HuH-7 (cell line): ENCODE results near the gene ADNP2.

Experiments used
- DNase-seq: peaks from one replicate; pipeline ENCODE4 v3.0.0; 2011; ENCODE audit warnings: low spot score

The ADNP2 gene

GRCh38 chr18:80107426-80107825, 1.6 kb upstream of the ADNP2 start:
- DNase-seq: no peak

- no peak for DNase-seq
These were observed 933 bp upstream of the ADNP2 start for GRCh38 chr18:80108121-80108536.

- DNase-seq: peak; percentile 36
These were observed 615 bp downstream of the ADNP2 start for GRCh38 chr18:80109676-80110078.

GRCh38 chr18:80112624-80113248, 3.7 kb downstream of the ADNP2 start:
- no peak for DNase-seq

- no peak for DNase-seq
These were observed 6.0 kb downstream of the ADNP2 start for GRCh38 chr18:80115035-80115434.

GRCh38 chr18:80119111-80119510, 10.0 kb downstream of the ADNP2 start:
- DNase-seq: no peak

- no peak for DNase-seq
These were observed 11.9 kb downstream of the ADNP2 start for GRCh38 chr18:80120932-80121331.

GRCh38 chr18:80124131-80124530, 15.1 kb downstream of the ADNP2 start:
- DNase-seq: no peak

- no peak for DNase-seq
These were observed 17.7 kb downstream of the ADNP2 start for GRCh38 chr18:80126797-80127196.

GRCh38 chr18:80127635-80128034, 18.6 kb downstream of the ADNP2 start:
- no peak for DNase-seq

- no peak for DNase-seq
These were observed 20.8 kb downstream of the ADNP2 start for GRCh38 chr18:80129672-80130367.

GRCh38 chr18:80130555-80130954, 21.5 kb downstream of the ADNP2 start:
- no peak for DNase-seq

GRCh38 chr18:80132180-80132812, 23.2 kb downstream of the ADNP2 start:
- no peak for DNase-seq

GRCh38 chr18:80133124-80133523, 24.1 kb downstream of the ADNP2 start:
- DNase-seq: no peak

GRCh38 chr18:80135136-80135535, 26.1 kb downstream of the ADNP2 start:
- DNase-seq: no peak

- DNase-seq: no peak
These were observed 27.6 kb downstream of the ADNP2 start for GRCh38 chr18:80136679-80137078.

GRCh38 chr18:80137137-80137536, 28.1 kb downstream of the ADNP2 start:
- no peak for DNase-seq

GRCh38 chr18:80137976-80138375, 28.9 kb downstream of the ADNP2 start:
- no peak for DNase-seq

GRCh38 chr18:80140455-80140985, 31.5 kb downstream of the ADNP2 start:
- DNase-seq: no peak

GRCh38 chr18:80143881-80144280, 34.8 kb downstream of the ADNP2 start:
- no peak for DNase-seq

GRCh38 chr18:80145196-80145804, 36.2 kb downstream of the ADNP2 start:
- DNase-seq: no peak

- no peak for DNase-seq
These were observed 38.0 kb downstream of the ADNP2 start for GRCh38 chr18:80147037-80147417.
